ENCODE results near the gene NUAK1. TPM values are rescaled to one million over a fixed set of nuclear protein-coding genes. Genes with fewer than 3 reads are reported as not detected.
A peak's percentile ranks its signal among the peaks of the same experiment; 100 is the strongest.

NUAK1 gene
- total RNA-seq, 1 experiment from 2014 or later = 7.4 TPM

- TF ChIP-seq EZH2phosphoT487 (IDR thresholded peaks at IDR 0.05; ENCODE audit: borderline replicate concordance) (no peak), CEBPB (IDR thresholded peaks at IDR 0.05; ENCODE audit: low read depth) (no peak), CTCF (IDR thresholded peaks at IDR 0.05 in 2 of 3, conservative IDR thresholded peaks at IDR 0.05 in 1 of 3; ENCODE audit: borderline replicate concordance in 1 of 3, insufficient read depth in 1 of 3, low read depth in 2 of 3, low read length in 2 of 3) (no peak)
Observed at GRCh38 chr12:106137530-106138356, 1.0 kb downstream of the NUAK1 start (continued).

- BruUV-seq (replicated peaks) = no TSS peak
- Histone ChIP-seq H3K36me3 (ENCODE audit: control insufficient read depth in 1 of 2, insufficient read depth in 2 of 2, low read length in 2 of 2) (no peaks in the 10 kb centered on the region), H3K79me2 (ENCODE audit: insufficient read depth, low read length) (no peaks in the 10 kb centered on the region), H3K4me1 (ENCODE audit: control insufficient read depth in 1 of 2, insufficient read depth in 2 of 2, low read length in 2 of 2) (peaks cover 28 to 40% of the 10 kb centered on the region in 2 experiments), H3K27ac (ENCODE audit: low read depth, low read length) (no peak overlapping the region), H3K9ac (ENCODE audit: low read length) (no peak overlapping the region), H3K9me2 (ENCODE audit: insufficient read depth) (no peaks in the 10 kb centered on the region), H4K20me1 (ENCODE audit: insufficient read depth) (no peaks in the 10 kb centered on the region), H3K4me2 (ENCODE audit: low read length) (peak overlapping the region; percentile 22), H3K9me3 (ENCODE audit: control insufficient read depth in 1 of 2, insufficient read depth in 1 of 2, low read depth in 1 of 2, low read length in 2 of 2) (no peaks in the 10 kb centered on the region), H3K4me3 (replicated peaks in 1 of 2; ENCODE audit: low read depth in 1 of 2, low read length in 2 of 2) (no peak overlapping the region), H3K27me3 (ENCODE audit: insufficient read depth, low read length) (no peaks in the 10 kb centered on the region), H2AFZ (ENCODE audit: low read depth, low read length, poor library complexity, severe bottlenecking) (no peak overlapping the region)
- POLR2A ChIA-PET = no interaction called here
- CTCF ChIA-PET = interaction anchor here (0.7 to 6.2 kb wide), 8 partner anchors 9 to 715 kb away, joined by 3 to 36 read pairs (median 4); no protein-coding TSS in a partner anchor
- TF ChIP-seq MAX (IDR thresholded peaks at IDR 0.05) (no peak), ZBTB33 (IDR thresholded peaks at IDR 0.05; ENCODE audit: extremely low read depth, insufficient replicate concordance, low read length) (no peak), CTCF (IDR thresholded peaks at IDR 0.05 in 2 of 3, conservative IDR thresholded peaks at IDR 0.05 in 1 of 3; ENCODE audit: borderline replicate concordance in 1 of 3, insufficient read depth in 1 of 3, low read depth in 2 of 3, low read length in 2 of 3) (peak; percentile 69 to 89 (median 83)), ATF3 (IDR thresholded peaks at IDR 0.05) (no peak), RAD21 (IDR thresholded peaks at IDR 0.05; ENCODE audit: low read depth) (peak; percentile 95), YY1 (IDR thresholded peaks at IDR 0.05; ENCODE audit: extremely low read depth, insufficient replicate concordance, low read depth, low read length) (no peak)
- RAD21 ChIA-PET (ENCODE audit: low non-redundant PET in 1 of 2, low total read pairs in 2 of 2, uncharacterized antibody in 2 of 2, unreplicated experiment in 2 of 2) = interaction anchor here in 1 of 2 experiments (0.7 to 1.2 kb wide), 2 partner anchors 427 to 716 kb away, joined by 3 read pairs; no protein-coding TSS in a partner anchor
- DNase-seq (ENCODE audit: low read depth, low spot score) = peak; percentile 37
- intact Hi-C loops (cut with micrococcal nuclease) = loop anchor here (1.0 to 10.0 kb wide), 4 partner anchors 431 to 1931 kb away; no protein-coding TSS in a partner anchor
- ATAC-seq = no peak
Observed at GRCh38 chr12:106136263-106136662, 2.5 kb downstream of the NUAK1 start.

All from HCT116 (cell line).